ENCODE data around the gene PPP4C. TPM values are rescaled to one million over a fixed set of nuclear protein-coding genes. Genes with fewer than 3 reads are reported as not detected.
"Not testable (repeated sequence)": the region's sequence is repeated elsewhere in the genome, so short reads cannot be mapped to it uniquely, and the experiment has no call there.

The PPP4C gene
- total and polyA plus RNA-seq, 11 donors = 29.9 to 89.0 (median 43.5) TPM

GRCh38 chr16:30031477-30031918 is 44.3 kb upstream of the PPP4C start:
- Histone ChIP-seq H3K27ac (no peak overlapping the region), H3K4me1 (peaks cover 0 to 11% (median 0%) of the 10 kb centered on the region in 12 donors), H3K9me3 (no peaks in the 10 kb centered on the region), H3K27me3 (peaks cover 25 to 92% (median 67%) of the 10 kb centered on the region in 9 donors), H3K4me3 (no peak overlapping the region), H3K36me3 (no peaks in the 10 kb centered on the region)
- intact Hi-C loops (cut with DNase I) = loop anchor here in 1 of 10 donors (10.0 kb wide), 1 partner anchor 63 kb away; the partner anchor contains the start of genes TBX6 and YPEL3
- 22 to 27% (median 22%) methylated on average over 11 of the region's 11 CpGs for WGBS, 4 donors
- TF ChIP-seq POLR2A (IDR thresholded peaks at IDR 0.05) (no peak), CTCF (IDR thresholded peaks at IDR 0.05) (no peak)
- DNase-seq (no peak), ATAC-seq (no peak)

- no peak overlapping the region for H3K27ac ChIP-seq
- no peak overlapping the region for H3K4me3 ChIP-seq
- ATAC-seq (peak in 1 of 4 donors; percentile 29), DNase-seq (no peak)
- intact Hi-C loops (cut with DNase I) = loop anchor here in 1 of 10 donors (10.0 kb wide), 1 partner anchor 63 kb away; the partner anchor contains the start of genes TBX6 and YPEL3
- H3K4me1 ChIP-seq = peaks cover 0 to 11% (median 0%) of the 10 kb centered on the region in 12 donors
- 19 to 31% (median 26%) methylated on average over 11 to 12 of the region's 12 CpGs for WGBS, 4 donors
- peaks cover 25 to 86% (median 67%) of the 10 kb centered on the region in 9 donors for H3K27me3 ChIP-seq
- TF ChIP-seq CTCF (IDR thresholded peaks at IDR 0.05) (peak; percentile 38 to 63 (median 54)), POLR2A (IDR thresholded peaks at IDR 0.05) (no peak)
- H3K36me3 ChIP-seq = no peaks in the 10 kb centered on the region
- H3K9me3 ChIP-seq = no peaks in the 10 kb centered on the region
Measured at GRCh38 chr16:30032083-30032819, 43.5 kb upstream of the PPP4C start.

GRCh38 chr16:30033270-30033669 is 42.5 kb upstream of the PPP4C start:
- ATAC-seq = no peak
- DNase-seq = no peak
- WGBS, 4 donors = 76 to 85% (median 78%) methylated on average over 7 of the region's 7 CpGs
- Histone ChIP-seq H3K4me3 (no peak overlapping the region), H3K27me3 (peaks cover 25 to 82% (median 65%) of the 10 kb centered on the region in 9 donors), H3K27ac (no peak overlapping the region), H3K4me1 (peaks cover 0 to 11% (median 0%) of the 10 kb centered on the region in 12 donors), H3K36me3 (no peaks in the 10 kb centered on the region), H3K9me3 (no peaks in the 10 kb centered on the region)
- intact Hi-C loops (cut with DNase I) = loop anchor here in 1 of 10 donors (10.0 kb wide), 1 partner anchor 62 kb away; the partner anchor contains the start of genes TBX6 and YPEL3
- no peak for TF ChIP-seq CTCF (IDR thresholded peaks at IDR 0.05)
- TF ChIP-seq POLR2A (IDR thresholded peaks at IDR 0.05) = no peak

- no peaks in the 10 kb centered on the region for H3K9me3 ChIP-seq
- no peak for DNase-seq
- no peak overlapping the region for H3K27ac ChIP-seq
- no peaks in the 10 kb centered on the region for H3K36me3 ChIP-seq
- peaks cover 0 to 15% (median 4%) of the 10 kb centered on the region in 9 donors for H3K27me3 ChIP-seq
- TF ChIP-seq CTCF (IDR thresholded peaks at IDR 0.05) = no peak
- no peak for TF ChIP-seq POLR2A (IDR thresholded peaks at IDR 0.05)
- intact Hi-C loops (cut with DNase I) = no loop called here
- H3K4me1 ChIP-seq = no peaks in the 10 kb centered on the region
- WGBS, 4 donors = 70 to 85% (median 73%) methylated on average over 5 of the region's 5 CpGs
- ATAC-seq = no peak
- no peak overlapping the region for H3K4me3 ChIP-seq
Measured at GRCh38 chr16:30040221-30040620, 35.6 kb upstream of the PPP4C start.

GRCh38 chr16:30040690-30041089 is 35.1 kb upstream of the PPP4C start:
- H3K9me3 ChIP-seq; H3K4me1 ChIP-seq; H3K4me3 ChIP-seq; ATAC-seq; H3K36me3 ChIP-seq; H3K27ac ChIP-seq; intact Hi-C loops (cut with DNase I); DNase-seq: not testable (repeated sequence)
- H3K27me3 ChIP-seq = peaks cover 0 to 11% (median 0%) of the 10 kb centered on the region in 9 donors
- 84 to 88% (median 86%) methylated on average over 5 of the region's 5 CpGs for WGBS, 4 donors
